Measurements from ENCODE around the gene ATP10A. TPM values are rescaled to one million over a fixed set of nuclear protein-coding genes. Genes with fewer than 3 reads are reported as not detected.

The ATP10A gene
- total RNA-seq, 1 experiment from 2014 or later, result 3.9 TPM

- no peaks in the 10 kb centered on the region; a peak in 1 of 7 replicates for H3K36me3 Mint-ChIP-seq (ENCODE audit: insufficient read depth in 1 of 3, low read depth in 3 of 3)
- H2BK15ac ChIP-seq (ENCODE audit: low read depth, low read length), result no peak overlapping the region
- no peak overlapping the region for H3K23ac ChIP-seq (ENCODE audit: insufficient read length, low read depth, low read length)
- H3K4ac ChIP-seq (ENCODE audit: low read depth, low read length), result no peak overlapping the region
- H3K4me1 ChIP-seq (ENCODE audit: insufficient read depth, low read length), result no peaks in the 10 kb centered on the region
- H3K18ac ChIP-seq (ENCODE audit: insufficient read length, low read depth, low read length), result no peak overlapping the region
- H3K14ac ChIP-seq (ENCODE audit: insufficient read depth, low read length), result no peak overlapping the region
- no peaks in the 10 kb centered on the region for H3K9me3 ChIP-seq (ENCODE audit: control insufficient read depth, low read depth, low read length)
- H3K9me3 Mint-ChIP-seq, result no peaks in the 10 kb centered on the region; a peak in 2 of 5 replicates
- no peak overlapping the region for H2AFZ ChIP-seq (ENCODE audit: low read length)
- H3T11ph ChIP-seq (ENCODE audit: low read length), result no peak overlapping the region
- H3K79me1 ChIP-seq (ENCODE audit: insufficient read depth, low read depth, low read length, poor library complexity, severe bottlenecking), result no peaks in the 10 kb centered on the region
- no peak overlapping the region for H3K27ac ChIP-seq (ENCODE audit: insufficient read length, low read depth, low read length)
- H4K5ac ChIP-seq (ENCODE audit: insufficient read length, low read depth, low read length), result no peak overlapping the region
- no peaks in the 10 kb centered on the region for H4K20me1 ChIP-seq (ENCODE audit: control insufficient read depth, insufficient read depth, insufficient read length)
- peaks cover 11 to 16% of the 10 kb centered on the region in 2 experiments for H3K4me1 Mint-ChIP-seq
- H3K27ac Mint-ChIP-seq, result no peak overlapping the region
- no peak overlapping the region for H2BK120ac ChIP-seq (ENCODE audit: low read depth, low read length, poor library complexity, severe bottlenecking)
- H2BK5ac ChIP-seq (ENCODE audit: insufficient read length, low read length), result no peak overlapping the region
- no peak for TF ChIP-seq CTCF (conservative IDR thresholded peaks at IDR 0.05)
- no peak overlapping the region for H2BK20ac ChIP-seq (ENCODE audit: low read depth, low read length, poor library complexity, severe bottlenecking)
- no peak for DNase-seq
- H3K9ac ChIP-seq (ENCODE audit: extremely low read depth, insufficient read length, low read length), result no peak overlapping the region
- H3K4me3 Mint-ChIP-seq, result no peak overlapping the region
- H3K4me2 ChIP-seq (ENCODE audit: insufficient read depth, insufficient read length, low read length), result no peak overlapping the region
- H3K27me3 Mint-ChIP-seq (ENCODE audit: low read depth), result peaks cover 3% of the 10 kb centered on the region
- H3K23me2 ChIP-seq (ENCODE audit: insufficient read length, low read depth, low read length, poor library complexity, severe bottlenecking), result no peaks in the 10 kb centered on the region
- H2BK12ac ChIP-seq (ENCODE audit: insufficient read length, low read depth, low read length), result no peak overlapping the region
- H3K27me3 ChIP-seq (ENCODE audit: insufficient read depth, low read length), result no peaks in the 10 kb centered on the region
- no peak overlapping the region for H2AK5ac ChIP-seq (ENCODE audit: insufficient read length, low read length)
- H3K79me2 ChIP-seq (ENCODE audit: insufficient read depth, low read length), result no peaks in the 10 kb centered on the region
- no peak overlapping the region for H3K56ac ChIP-seq (ENCODE audit: insufficient read length, low read depth, low read length)
- H4K8ac ChIP-seq (replicated peaks; ENCODE audit: insufficient read length, low read depth, low read length), result no peak overlapping the region
- WGBS (ENCODE audit: extremely low coverage, insufficient read length, low lambda C conversion rate), result no CpG with 5 or more reads among the region's 5 CpGs
- H4K91ac ChIP-seq (ENCODE audit: insufficient read length, low read depth, low read length), result no peak overlapping the region
Observed at GRCh38 chr15:25890529-25890928, 27.4 kb upstream of the ATP10A start.
